HG02938 (cell line): ENCODE measurements around the gene MAP3K12.

Experiments
- ATAC-seq: cut with Tn5 transposase; IDR thresholded peaks from one replicate; pipeline ENCODE4 v1.9.1; 2021; ENCODE audit warnings: mild to moderate bottlenecking, moderate library complexity; ENCODE audit not compliant: unreplicated experiment

Gene MAP3K12

DNA sequence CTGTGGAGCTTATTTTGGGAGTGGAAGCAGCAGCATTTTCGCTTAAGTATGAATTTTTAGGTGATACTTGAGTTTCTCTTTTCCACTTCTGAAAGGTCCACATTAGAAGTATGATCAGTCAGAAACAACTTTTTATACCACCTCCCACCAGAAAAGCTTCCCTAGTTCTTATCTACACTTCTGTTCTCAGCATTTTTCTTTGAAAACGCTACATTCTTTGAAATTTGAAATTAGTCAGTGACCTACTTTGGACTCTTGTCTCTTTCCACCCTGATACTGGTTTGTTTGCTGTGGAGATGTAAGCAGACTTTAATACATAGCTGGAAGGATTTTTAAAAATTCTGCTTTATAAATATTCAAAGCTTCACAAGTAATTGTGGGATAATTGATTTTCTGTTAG is 25.2 kb downstream of the MAP3K12 start:
- ATAC-seq: no peak

DNA sequence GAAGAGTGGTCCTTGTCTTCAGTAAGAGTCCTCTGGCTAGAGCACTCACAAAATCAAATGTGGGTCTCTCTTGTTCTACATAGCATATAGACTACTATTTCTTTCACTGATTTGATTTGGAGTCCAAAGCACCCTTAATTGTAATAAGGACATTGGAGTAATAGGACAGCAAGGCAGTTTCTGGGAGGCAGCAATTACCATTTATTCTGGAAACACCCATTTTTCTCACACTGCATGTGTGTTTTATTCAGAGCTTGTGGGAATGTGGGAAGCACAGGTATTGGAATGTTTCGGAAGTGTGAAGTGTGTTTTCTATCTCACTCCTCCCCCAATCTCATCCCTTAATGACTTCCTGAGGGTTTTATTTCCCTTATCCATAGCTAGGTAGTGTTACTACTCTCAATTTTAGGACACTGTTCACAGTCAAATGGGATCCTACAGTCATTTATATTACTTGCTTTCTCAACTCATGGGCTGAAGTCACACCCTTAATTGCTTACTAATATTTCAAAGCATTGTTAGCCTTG is 27.1 kb downstream of the MAP3K12 start:
- ATAC-seq: no peak

DNA sequence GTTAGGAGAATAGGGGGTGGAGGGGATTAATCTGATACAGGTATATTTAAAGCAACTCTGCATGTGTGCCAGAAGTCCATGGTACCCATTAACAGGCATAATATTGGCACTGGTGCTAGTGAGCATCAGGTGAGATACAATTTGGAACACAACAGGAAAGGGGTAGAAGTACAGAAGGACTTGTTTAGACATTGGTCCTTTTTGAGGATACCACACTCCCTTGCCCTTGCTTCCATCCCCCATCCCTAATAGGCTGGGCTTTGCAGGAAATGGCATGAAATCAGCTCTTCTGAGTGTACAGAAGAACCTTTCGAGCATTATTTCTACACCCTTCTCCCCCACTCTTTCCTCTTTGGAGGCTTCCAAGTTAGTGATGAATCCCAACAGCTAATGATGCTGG is 31.0 kb downstream of the MAP3K12 start:
- ATAC-seq: no peak

DNA sequence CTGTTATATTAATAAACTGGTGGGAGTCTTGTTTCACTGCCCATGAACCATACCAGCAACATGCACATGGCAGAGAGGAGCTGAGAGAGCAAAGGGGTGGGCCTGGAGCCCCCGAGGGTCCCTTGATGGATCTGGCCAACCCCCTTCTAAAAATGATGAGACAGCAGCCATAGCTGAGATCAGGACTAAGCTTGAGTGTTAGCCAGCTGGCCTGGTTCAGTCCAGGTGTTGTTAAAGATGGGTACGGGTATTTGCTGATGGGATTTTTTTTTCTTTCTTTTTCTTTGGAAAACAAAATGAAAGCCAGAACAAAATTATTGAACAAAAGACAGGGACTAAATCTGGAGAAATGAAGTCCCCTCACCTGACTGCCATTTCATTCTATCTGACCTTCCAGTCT is 31.4 kb downstream of the MAP3K12 start:
- no peak for ATAC-seq

DNA sequence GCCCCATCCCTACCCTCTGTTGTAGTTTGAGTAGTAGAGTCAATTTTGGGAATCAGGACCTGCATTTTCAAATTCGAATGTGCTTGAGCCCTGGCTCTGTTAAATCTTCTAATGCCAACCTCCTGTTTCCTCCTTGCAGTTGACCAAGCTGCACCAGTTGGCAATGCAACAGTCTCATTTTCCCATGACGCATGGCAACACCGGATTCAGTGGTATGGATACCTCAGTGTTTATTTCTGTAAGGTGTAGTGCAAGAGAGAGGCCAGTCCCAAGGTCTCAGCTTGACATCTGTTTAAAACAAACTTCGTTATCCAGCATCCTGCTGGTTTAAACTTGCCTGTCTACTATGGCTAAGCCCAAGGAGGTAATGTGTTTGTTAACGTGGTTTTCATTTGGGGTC is 32.2 kb downstream of the MAP3K12 start:
- no peak for ATAC-seq

DNA sequence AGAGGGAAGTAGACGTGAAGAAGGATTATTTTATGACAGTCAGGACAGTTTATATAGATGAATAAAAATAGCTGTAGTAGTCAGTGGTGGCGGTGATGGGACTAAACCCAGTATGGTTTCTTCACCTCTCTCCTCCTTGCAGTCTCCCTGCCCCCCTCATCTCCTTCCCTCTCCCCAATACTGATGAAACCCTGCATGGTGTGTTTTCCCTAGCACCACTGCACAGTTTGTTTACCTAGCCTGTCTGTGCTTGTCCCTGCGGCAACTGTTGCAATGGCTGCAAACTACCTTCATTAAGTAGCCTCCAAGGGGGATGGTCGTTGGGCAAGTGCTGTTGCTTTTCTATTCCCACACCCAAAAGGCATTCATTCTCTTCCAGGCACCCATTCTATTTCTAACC is 32.6 kb downstream of the MAP3K12 start:
- no peak for ATAC-seq

DNA sequence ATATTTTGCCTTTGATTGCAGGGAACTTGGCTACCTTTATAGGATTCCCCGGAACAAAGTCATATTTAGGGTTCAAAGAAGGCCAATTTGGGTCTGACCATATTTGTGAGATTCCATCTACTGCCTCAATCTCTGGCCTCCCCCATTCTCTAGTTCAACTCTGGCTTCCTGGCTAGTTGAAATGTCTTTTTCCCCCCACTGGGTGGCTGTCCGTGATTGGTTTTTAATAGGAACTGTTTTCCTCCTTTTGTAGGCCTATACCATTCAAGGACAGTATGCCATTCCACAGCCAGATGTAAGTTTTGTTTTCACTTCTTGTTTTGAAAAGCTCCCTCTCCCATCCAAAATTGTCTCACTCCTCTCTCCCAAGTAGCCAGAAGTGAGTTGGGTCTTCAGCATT is 33.6 kb downstream of the MAP3K12 start:
- no peak for ATAC-seq

DNA sequence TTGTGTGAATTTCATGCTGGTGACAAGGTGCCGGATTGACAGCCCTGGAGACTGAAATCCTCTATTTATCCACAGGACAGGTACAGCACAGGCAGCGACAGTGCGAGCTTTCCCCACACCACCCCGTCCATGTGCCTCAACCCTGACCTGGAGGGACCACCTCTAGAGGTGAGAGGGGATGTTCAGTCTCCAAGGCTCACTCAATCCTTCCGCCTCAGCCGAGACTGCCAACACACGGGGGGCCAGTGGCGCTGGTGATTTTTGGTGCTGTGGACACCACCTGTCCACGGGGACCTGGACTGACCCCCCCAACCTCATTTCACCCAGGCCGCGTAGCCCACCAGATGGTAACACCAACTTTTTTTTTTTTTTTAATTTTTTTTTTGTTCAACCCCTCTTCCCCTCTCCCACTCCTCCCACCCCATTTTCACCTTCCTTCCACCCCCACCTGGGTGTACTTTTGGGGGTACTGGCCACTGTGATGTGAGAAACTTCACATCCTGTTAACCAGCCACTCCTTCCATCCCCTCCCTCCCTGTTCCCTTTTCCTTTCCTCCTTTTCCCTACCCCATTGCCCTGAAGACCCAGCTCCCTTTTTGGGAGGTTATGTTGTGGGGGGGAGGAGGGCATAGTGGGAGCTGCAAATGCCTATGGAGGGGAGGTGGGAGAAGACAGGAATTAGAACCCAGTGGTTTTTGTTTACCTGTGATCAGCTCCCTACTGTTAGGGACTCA is 34.4 kb downstream of the MAP3K12 start:
- no peak for ATAC-seq

DNA sequence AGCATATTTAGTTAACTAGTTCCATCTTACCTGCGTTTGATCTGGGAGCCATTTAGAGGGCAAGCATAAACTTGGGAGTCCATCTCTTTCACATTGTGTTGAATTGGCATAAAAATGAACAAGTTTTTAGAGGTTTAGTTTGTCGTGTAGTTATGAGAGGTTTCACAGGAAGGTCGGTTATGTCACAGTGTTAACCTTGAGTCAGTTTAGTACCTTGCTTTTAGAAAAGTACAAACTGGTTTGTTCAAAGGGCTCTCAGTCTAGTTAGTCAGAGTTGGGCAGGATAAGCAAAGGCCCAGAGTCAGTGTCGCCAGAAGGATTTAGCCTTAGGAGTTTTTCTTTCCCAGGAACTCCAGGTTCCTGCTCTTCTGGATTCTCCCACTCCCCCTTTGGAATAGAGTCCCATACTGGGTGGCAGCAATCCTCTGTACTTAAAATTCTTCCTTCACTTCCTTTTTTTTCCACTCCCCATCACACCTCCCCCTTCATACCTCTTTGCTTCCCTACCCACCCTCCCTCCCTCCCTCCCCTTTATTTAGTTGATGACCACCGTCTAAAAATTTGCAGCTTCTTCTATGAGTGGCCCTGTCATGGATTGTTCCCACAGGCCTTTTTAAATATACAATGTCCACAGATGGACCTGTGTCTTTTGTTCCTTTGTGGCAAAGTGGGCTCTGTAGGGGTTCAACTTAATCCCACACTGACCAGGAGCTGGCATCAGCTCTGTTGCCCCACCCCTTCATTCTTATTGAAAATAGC is 35.3 kb downstream of the MAP3K12 start:
- no peak for ATAC-seq

DNA sequence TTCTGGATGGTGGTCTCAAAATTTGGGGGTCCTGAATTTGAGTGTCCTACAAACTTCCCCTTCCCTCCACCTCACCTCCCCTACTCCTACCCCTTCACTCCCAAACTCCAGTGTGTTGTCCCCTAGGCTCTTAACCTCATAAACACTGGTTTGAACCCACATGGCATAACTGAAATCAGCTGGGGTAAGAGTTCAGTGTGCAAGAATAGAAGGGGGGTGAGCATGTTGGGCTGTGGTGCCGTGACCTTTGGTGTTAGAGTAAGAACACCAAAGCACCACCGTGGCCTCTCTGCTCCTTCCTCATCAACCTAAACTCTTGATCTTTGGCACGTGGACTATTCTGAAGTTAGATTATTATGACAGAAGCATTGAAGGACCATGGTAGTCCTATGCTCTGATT is 36.3 kb downstream of the MAP3K12 start:
- ATAC-seq: no peak

DNA sequence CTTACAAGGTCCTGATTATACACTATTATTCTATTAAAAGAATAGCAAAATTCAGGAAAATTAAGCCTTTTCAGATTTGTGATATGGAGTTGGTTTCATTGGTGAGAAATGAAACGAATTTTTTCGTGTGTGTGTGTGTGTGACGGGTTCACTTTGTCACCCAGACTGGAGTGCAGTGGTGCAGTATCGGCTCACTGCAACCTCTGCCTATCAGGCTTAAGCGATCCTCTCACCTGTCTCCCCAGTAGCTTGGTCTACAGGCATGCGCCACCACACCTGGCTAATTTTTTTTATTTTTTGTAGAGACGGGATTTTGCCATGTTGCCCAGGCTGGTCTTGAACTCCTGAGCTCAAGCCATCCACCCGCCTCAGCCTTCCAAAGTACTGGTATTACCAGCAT is 37.7 kb downstream of the MAP3K12 start:
- ATAC-seq: no peak

DNA sequence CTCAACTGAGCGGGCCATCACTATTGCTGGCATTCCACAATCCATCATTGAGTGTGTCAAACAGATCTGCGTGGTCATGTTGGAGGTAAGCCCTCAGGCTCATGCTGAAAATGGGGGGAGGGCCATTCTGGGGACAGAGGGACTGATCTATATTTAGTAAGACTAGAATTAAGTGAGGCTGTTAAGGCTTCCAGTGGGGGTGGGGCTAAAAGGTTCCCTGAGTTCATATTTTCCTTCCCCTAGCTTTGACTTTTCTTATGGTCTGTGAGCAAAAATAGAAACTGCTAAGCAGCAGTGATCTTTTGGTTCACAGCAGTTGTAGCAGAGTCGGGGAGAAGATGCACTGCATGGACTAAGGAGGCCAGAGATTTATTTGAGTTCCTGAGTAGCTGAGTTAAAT is 38.2 kb downstream of the MAP3K12 start:
- ATAC-seq: no peak

DNA sequence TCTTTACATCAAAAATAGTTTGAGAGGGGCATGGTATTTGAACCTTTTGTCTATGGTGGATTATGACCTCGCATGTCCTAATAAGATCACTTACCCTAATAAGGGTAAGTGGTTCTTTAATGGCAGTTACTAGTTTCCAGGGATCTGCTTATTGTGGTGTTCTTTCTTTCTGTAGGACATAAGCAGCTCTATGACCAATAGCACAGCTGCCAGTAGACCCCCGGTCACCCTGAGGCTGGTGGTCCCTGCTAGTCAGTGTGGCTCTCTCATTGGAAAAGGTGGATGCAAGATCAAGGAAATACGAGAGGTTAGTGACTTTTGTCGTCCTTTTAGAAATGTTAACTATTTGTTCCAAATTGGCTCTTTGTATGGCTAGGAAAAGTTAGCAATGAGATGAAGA is 40.2 kb downstream of the MAP3K12 start:
- no peak for ATAC-seq

DNA sequence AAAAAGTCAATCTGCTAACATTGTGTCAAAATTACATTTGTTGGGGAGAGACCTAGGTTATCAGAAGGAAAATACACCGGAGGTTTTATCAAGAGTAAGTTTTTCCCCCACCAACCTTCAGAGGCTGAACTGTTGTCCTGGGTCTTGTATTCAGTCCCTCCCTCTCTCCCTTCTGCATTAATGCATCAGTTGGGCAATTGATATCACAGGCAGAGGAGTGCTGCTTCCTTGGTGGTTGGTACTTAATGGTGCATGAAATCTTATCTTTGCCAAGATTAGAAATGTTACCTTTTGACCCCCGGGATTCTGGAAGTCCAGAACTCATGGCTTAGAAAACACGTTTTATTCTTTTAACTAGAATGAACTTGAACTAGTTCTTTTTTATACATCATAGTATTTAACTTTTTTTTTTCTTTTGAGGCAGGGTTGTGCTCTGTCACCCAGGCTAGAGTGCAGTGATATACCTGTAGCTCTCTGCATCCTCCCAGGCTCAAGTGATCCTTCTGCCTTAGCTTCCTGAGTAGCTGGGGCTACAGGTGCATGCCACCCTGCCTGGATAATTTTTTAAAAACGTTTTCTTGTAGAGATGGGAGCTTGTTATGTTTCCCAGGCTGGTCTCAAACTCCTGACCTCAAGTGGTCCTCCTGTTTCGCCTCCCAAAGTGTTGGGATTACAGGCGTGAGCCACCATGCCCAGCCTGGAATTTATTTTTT is 42.4 kb downstream of the MAP3K12 start:
- ATAC-seq: no peak

DNA sequence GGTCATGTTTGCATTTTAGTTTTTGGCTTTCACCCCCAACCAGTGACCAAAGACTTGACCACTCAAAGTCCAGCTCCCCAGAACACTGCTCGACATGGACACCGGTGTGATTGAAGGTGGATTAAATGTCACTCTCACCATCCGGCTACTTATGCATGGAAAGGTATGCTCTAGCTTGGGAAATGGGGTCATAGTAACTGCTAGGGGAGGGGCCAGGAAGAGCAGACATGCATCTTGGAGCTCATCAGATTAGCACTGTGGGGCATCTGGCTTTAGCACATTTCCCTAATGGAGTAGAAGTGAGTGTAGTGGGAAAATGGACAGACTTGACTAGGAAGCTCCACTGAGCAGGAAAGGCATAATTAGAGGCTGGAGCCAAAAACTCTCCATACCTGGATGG is 44.6 kb downstream of the MAP3K12 start:
- no peak for ATAC-seq

DNA sequence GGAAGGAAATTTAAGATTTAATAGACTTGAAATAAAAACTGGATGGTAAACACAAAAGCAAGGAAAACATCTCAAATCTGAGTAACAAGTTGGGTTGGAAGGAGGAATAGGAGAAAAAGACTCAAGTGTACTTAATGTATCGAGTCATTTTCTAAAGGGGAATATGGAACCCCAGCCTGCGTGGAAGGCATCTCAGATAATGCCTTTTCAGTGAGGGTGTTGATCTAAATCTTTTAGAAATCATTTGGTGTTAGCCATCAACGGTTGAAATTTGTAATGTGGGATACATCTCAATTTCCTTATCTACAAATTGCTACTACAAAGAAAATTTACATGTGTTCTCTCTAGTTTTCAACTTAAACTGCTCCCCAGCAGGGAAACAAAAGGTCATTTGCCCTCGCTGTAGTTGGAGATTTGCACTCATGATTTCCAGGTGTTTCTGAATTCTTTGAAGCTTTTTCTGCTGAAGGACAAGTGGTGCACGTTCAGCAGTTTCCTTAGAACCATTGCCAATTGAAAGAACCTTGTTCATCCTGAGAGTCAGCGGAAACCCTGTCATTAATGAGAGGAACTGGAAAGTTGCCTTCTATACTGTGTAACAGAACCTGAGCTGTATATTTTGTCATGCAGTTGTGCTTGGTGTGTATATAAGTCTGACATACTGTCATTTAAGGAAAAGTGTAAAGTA is 45.2 kb downstream of the MAP3K12 start:
- no peak for ATAC-seq

DNA sequence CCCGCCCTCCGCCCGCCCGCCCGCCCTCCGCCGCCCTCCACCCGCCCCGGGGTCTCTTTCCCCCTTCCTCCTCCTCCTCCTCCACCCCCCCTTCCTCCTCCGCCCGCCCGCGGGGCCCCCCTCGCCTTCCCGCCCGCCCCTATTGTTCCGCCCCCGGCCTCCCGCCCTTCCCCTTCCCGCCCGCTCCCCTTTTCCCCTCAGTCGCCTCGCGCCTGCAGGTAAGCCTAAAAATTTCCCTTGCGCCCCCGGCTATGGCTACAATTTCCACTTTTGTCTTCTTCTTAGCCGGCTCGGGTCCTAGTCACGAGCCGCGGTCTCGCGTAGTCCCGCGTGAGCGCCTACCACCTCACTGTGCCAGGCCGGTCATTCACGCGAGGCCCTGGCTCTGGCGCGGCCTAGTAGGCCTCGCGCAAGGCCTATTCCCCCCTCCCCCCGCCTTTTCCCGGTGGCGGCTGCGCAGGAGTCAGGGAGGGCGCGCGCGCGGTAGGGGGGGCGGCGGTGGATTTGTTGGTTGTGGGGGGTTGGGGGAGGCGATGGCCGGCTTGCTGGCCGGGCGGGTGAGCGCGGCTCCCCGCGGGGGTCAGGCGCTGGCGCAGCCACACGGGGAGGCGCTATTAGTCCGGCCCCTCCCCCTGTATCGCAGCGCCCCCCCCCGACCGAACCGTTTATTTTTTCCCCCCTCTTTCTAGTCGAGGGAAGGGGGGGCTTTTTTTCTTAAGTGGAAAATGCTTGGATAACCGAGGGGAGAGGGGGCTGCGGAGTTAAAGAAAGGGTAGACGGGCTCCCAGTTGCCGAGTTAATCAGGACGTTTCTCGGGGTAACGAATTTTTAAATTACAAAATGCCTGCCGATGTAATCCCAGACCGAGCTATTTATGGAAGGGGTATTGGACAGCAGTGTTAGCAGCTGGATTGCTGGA is 46.8 kb downstream of the MAP3K12 start:
- no peak for ATAC-seq

DNA sequence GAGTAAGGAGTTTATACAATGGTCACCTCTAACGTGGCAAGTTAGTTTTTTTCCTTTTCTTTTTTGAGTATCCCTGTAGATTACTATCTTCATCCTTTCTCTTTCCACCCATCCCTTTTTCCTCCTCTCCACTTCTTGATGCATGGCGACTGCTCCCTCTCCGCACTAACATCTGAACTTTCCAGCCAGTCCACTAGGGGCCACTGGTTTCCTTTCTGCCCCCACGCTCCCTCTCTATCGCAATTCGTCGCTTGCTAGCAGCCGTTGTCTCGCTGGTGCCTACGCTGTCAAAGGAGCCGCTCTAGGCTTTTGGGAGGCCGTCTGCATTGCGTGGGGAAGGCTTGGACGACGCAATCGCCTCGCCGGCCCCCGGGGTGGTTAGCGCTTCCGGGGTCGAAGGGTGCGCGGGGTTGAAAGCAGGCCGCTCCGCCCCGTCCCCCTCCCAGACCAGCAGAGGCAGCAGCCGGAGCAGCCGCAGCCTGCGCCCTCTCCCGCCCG is 47.5 kb downstream of the MAP3K12 start, which contains the start of gene PCBP2:
Gene PCBP2, plus strand, starts transcription at position 442 of the 498 bp plus-strand sequence. CDS start 2,699 bp downstream, outside the sequence.
- peak; percentile 95 for ATAC-seq

DNA sequence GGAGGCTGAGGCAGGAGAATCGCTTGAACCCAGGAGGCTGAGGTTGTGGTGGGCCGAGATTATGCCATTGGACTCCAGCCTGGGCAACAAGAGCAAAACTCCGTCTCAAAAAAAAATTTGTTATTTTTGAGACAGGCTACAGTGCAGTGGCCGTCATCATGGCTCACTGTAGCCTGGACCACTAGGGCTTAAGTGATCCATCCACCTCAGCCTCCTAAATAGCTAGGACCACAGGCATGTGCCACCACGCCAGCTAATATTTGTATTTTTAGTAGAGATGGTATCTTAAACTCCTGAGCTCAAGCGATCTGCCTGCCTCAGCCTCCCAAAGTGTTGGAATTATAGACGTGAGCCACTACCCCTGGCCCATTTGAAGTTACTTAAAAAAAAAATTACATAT is 48.3 kb downstream of the MAP3K12 start:
- ATAC-seq: no peak
